ENCODE measurements around the gene TNS3. TPM values are rescaled to one million over a fixed set of nuclear protein-coding genes. Genes with fewer than 3 reads are reported as not detected.
A peak's percentile ranks its signal among the peaks of the same experiment; 100 is the strongest.

TNS3 gene
- total RNA-seq, 1 experiment from 2014 or later = 38.2 TPM

GRCh38 chr7:47391726-47392125, 190.2 kb downstream of the TNS3 start:
- DNase-seq (ENCODE audit: low read depth) = no peak

- no peak for DNase-seq (ENCODE audit: low read depth)
Measured at GRCh38 chr7:47390914-47391313, 191.0 kb downstream of the TNS3 start.

GRCh38 chr7:47389923-47390630, 191.8 kb downstream of the TNS3 start:
- DNase-seq (ENCODE audit: low read depth) = no peak

GRCh38 chr7:47389171-47389922, 192.6 kb downstream of the TNS3 start:
- no peak for DNase-seq (ENCODE audit: low read depth)

- DNase-seq (ENCODE audit: low read depth) = no peak
Measured at GRCh38 chr7:47387506-47387905, 194.4 kb downstream of the TNS3 start.

- DNase-seq (ENCODE audit: low read depth) = no peak
Measured at GRCh38 chr7:47386273-47386835, 195.6 kb downstream of the TNS3 start.

GRCh38 chr7:47385536-47386125, 196.3 kb downstream of the TNS3 start:
- DNase-seq (ENCODE audit: low read depth) = no peak

GRCh38 chr7:47384755-47385535, 197.0 kb downstream of the TNS3 start:
- DNase-seq (ENCODE audit: low read depth) = no peak

GRCh38 chr7:47383696-47384445, 198.0 kb downstream of the TNS3 start:
- DNase-seq (ENCODE audit: low read depth) = no peak

GRCh38 chr7:47383072-47383471, 198.8 kb downstream of the TNS3 start:
- DNase-seq (ENCODE audit: low read depth) = no peak

GRCh38 chr7:47382200-47382599, 199.7 kb downstream of the TNS3 start:
- no peak for DNase-seq (ENCODE audit: low read depth)

GRCh38 chr7:47381134-47381495, 200.8 kb downstream of the TNS3 start:
- no peak for DNase-seq (ENCODE audit: low read depth)

GRCh38 chr7:47380325-47381133, 201.4 kb downstream of the TNS3 start:
- no peak for DNase-seq (ENCODE audit: low read depth)

GRCh38 chr7:47379629-47380324, 202.1 kb downstream of the TNS3 start:
- peak; percentile 72 for DNase-seq (ENCODE audit: low read depth)

GRCh38 chr7:47378728-47379395, 203.0 kb downstream of the TNS3 start:
- DNase-seq (ENCODE audit: low read depth) = no peak

GRCh38 chr7:47377741-47378140, 204.2 kb downstream of the TNS3 start:
- no peak for DNase-seq (ENCODE audit: low read depth)

- no peak for DNase-seq (ENCODE audit: low read depth)
Measured at GRCh38 chr7:47376991-47377616, 204.8 kb downstream of the TNS3 start.
